Tibial nerve (tissue), 4 donors: ENCODE data around the gene PRXL2A. TPM values are rescaled to one million over a fixed set of nuclear protein-coding genes. Genes with fewer than 3 reads are reported as not detected.

ENCODE experiments used
- DNase-seq, 2 donors: peaks; one replicate each; pipeline ENCODE4 v3.0.0-alpha.2; 2019; ENCODE audit warnings: low spot score in 2 of 2
- H3K27ac ChIP-seq, 4 donors: fragments of 200-600 bp; sonication (generic) in 3 of 4; one replicate each; pipeline ENCODE4 v1.5.1; 2017 to 2019; ENCODE audit warnings: mild to moderate bottlenecking in 1 of 4
- H3K27me3 ChIP-seq, 2 donors: fragments of 200-600 bp; sonication (generic) in 1 of 2; one replicate each; pipeline versions ENCODE4 v1.5.1 to v1.6.0; 2017 to 2019
- H3K36me3 ChIP-seq, 3 donors: fragments of 200-600 bp; sonication (generic); one replicate each; pipeline ENCODE4 v1.5.1; 2018 to 2019
- H3K4me1 ChIP-seq, 4 donors: fragments of 200-600 bp; sonication (generic) in 3 of 4; one replicate each; pipeline ENCODE4 v1.5.1; 2017 to 2019
- H3K4me3 ChIP-seq, 4 donors: fragments of 200-600 bp; sonication (generic) in 3 of 4; one replicate each; pipeline ENCODE4 v1.5.1; 2017 to 2019; ENCODE audit warnings: mild to moderate bottlenecking in 1 of 4, moderate library complexity in 1 of 4
- H3K9me3 ChIP-seq, 4 donors: fragments of 200-600 bp; sonication (generic) in 3 of 4; one replicate each; pipeline ENCODE4 v1.5.1; 2017 to 2019
- EP300 ChIP-seq, 2 donors: sonication (generic); formaldehyde crosslinking; IDR thresholded peaks; one replicate each; pipeline ENCODE4 v1.6.1; 2017; ENCODE audit warnings: antibody characterized with exemption in 2 of 2, mild to moderate bottlenecking in 1 of 2
- POLR2A ChIP-seq, 2 donors: fragments of 450-650 bp; IDR thresholded peaks; one replicate each; pipeline ENCODE4 v1.6.1; 2017; ENCODE audit warnings: antibody characterized with exemption in 2 of 2, mild to moderate bottlenecking in 2 of 2, moderate library complexity in 2 of 2
- WGBS, 2 donors: methylation state at CpG; one replicate each; pipeline ENCODE4 v1.1.5; 2018; 5-methylcytosine and 5-hydroxymethylcytosine counted together
- total RNA-seq, 4 donors: library from RNA; depleted of rRNA; stranded (reverse); fragments of >200 nt; gene quantifications; one replicate each; pipeline ENCODE4 v1.1.0, GENCODE V29; 2016
- TF ChIP-seq, protein P1 (sequence below), 5 experiments: fragments of 200-600 bp in 3 of 5; fragments of 450-650 bp in 2 of 5; sonication (generic) in 3 of 5; IDR thresholded peaks; one replicate each; pipeline ENCODE4 v1.5.1; 2016 to 2019; ENCODE audit warnings: antibody characterized with exemption in 5 of 5, mild to moderate bottlenecking in 3 of 5, moderate library complexity in 2 of 5

The PRXL2A gene
- total RNA-seq, 4 donors from 2014 or later = 94.5 to 176 (median 128) TPM

DNA sequence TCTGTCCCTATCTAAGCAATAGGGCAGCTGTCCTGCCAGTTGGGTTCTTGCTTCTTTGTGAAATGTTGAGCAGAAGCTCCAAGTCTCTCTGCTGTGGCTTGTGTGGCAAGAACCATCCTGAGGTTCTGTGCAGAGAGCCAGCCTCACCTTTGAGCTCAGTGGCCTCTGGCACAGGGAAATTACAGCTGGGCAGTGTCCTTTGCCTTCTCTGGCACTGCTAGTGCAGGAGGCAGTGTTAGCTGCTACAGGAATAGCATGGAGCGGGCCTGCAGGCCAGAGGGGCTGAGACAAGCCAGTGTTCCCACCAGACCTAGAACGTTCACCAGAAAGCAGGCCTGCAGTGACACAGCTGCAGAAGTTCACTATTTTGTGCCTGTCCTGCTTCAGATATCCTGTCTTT is 1.8 kb downstream of the PRXL2A start:
- WGBS, 2 donors = 49 to 62% methylated on average over 2 of the region's 2 CpGs
- Histone ChIP-seq H3K36me3 (no peaks in the 10 kb centered on the region), H3K4me3 (peak overlapping the region in 1 of 4 donors; percentile 91), H3K27me3 (no peaks in the 10 kb centered on the region), H3K4me1 (peaks cover 0 to 79% (median 29%) of the 10 kb centered on the region in 4 donors), H3K9me3 (no peaks in the 10 kb centered on the region), H3K27ac (peak overlapping the region in 2 of 4 donors; percentile 79 to 94)
- no peak for DNase-seq
- TF ChIP-seq EP300 (IDR thresholded peaks at IDR 0.05) = no peak
- TF ChIP-seq POLR2A (IDR thresholded peaks at IDR 0.05) = no peak
- TF ChIP-seq, protein P1, sequence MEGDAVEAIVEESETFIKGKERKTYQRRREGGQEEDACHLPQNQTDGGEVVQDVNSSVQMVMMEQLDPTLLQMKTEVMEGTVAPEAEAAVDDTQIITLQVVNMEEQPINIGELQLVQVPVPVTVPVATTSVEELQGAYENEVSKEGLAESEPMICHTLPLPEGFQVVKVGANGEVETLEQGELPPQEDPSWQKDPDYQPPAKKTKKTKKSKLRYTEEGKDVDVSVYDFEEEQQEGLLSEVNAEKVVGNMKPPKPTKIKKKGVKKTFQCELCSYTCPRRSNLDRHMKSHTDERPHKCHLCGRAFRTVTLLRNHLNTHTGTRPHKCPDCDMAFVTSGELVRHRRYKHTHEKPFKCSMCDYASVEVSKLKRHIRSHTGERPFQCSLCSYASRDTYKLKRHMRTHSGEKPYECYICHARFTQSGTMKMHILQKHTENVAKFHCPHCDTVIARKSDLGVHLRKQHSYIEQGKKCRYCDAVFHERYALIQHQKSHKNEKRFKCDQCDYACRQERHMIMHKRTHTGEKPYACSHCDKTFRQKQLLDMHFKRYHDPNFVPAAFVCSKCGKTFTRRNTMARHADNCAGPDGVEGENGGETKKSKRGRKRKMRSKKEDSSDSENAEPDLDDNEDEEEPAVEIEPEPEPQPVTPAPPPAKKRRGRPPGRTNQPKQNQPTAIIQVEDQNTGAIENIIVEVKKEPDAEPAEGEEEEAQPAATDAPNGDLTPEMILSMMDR (IDR thresholded peaks at IDR 0.05) = no peak

DNA sequence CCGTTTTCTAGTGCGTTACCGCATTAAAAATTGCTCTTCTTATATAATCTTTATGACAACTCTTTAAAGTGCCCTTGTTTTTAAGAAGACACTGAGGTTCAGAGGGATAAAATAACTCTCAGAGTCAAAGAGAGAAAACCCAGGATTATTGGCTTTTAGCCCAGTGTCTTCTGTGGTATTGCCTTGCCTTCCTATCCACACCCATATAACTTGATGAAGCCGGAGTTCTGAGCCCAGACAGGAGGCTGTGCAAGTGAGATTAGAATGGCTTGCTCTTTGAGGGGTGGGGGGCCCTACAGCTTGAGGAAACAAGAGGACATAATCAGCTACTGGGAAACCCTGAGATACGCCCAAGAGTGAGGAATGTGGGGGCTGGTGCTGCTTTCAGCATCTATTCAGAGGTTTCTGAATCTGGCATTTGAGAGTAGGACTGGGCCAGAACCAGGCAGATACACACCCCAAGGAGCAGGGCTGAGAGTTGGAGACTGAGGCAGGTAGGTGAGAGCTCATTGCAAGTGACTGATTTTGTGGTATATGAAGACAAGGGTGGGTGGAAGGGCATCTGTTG is 2.3 kb downstream of the PRXL2A start:
- H3K4me1 ChIP-seq = peaks cover 0 to 84% (median 29%) of the 10 kb centered on the region in 4 donors
- no peak for TF ChIP-seq EP300 (IDR thresholded peaks at IDR 0.05)
- TF ChIP-seq, protein P1 (IDR thresholded peaks at IDR 0.05) = no peak
- TF ChIP-seq POLR2A (IDR thresholded peaks at IDR 0.05) = no peak
- 69 to 70% methylated on average over 5 of the region's 5 CpGs for WGBS, 2 donors
- H3K4me3 ChIP-seq = peak overlapping the region in 1 of 4 donors; percentile 91
- no peak for DNase-seq
- H3K9me3 ChIP-seq = no peaks in the 10 kb centered on the region
- H3K27me3 ChIP-seq = no peaks in the 10 kb centered on the region
- H3K27ac ChIP-seq = peak overlapping the region in 3 of 4 donors; percentile 2 to 94 (median 79)
- no peaks in the 10 kb centered on the region for H3K36me3 ChIP-seq

DNA sequence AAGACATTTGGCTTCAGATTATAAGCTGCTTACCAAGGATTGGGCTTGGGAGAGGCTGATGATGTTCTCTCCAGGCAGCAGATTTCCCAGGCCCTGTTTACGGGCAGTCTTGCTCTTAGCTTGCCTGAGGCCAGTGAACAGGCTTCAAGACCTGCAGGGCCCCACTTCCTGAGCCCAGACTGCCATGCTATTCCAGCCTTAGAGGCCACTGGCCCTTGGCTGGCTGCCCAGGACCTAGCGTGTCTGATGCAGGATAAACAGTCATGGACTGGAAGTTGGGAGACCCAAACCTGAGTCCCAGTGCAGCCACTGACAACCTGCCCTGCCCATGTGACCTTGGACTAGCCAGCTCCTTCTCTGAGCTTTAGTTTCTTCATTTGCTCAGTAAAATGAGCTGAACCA is 2.9 kb downstream of the PRXL2A start:
- no peaks in the 10 kb centered on the region for H3K27me3 ChIP-seq
- 45 to 55% methylated on average over 2 of the region's 2 CpGs for WGBS, 2 donors
- peaks cover 0 to 84% (median 34%) of the 10 kb centered on the region in 4 donors for H3K4me1 ChIP-seq

DNA sequence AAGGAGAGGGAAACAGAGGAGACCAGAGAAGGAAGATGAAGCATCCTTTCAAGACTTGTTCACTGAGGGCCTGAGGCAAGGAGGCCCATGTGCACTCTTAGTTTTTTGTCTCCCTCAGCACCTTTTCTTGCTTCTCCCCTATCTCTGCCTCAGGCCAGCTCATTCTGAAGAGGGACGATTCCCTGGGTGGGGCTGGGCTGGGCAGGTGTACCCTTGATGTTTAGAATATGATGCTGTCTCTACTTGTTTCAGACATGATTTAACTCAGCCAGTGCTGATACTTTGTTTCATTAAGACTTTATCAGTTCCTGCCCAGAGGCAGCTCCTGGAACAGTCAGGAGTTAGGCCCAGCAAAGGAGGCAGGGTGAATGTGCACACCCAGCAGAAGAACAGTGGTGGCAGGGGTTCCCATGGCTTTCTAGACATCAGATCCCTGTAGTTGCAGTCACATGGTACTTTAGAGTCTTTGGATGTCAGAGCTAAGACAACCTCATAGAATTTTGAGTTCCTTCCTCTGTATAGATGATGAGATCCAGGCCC is 3.4 kb downstream of the PRXL2A start:
- peaks cover 0 to 88% (median 36%) of the 10 kb centered on the region in 4 donors for H3K4me1 ChIP-seq
- no peak overlapping the region for H3K4me3 ChIP-seq
- H3K9me3 ChIP-seq = no peaks in the 10 kb centered on the region
- H3K27ac ChIP-seq = peak overlapping the region in 2 of 4 donors; percentile 81 to 94
- H3K27me3 ChIP-seq = no peaks in the 10 kb centered on the region
- TF ChIP-seq EP300 (IDR thresholded peaks at IDR 0.05) = no peak
- TF ChIP-seq, protein P1 (IDR thresholded peaks at IDR 0.05) = no peak
- TF ChIP-seq POLR2A (IDR thresholded peaks at IDR 0.05) = no peak
- DNase-seq = no peak
- WGBS, 2 donors = 91 to 100% methylated on average over 1 of the region's 1 CpG
- H3K36me3 ChIP-seq = no peaks in the 10 kb centered on the region

More for the DNA sequence above, 2.9 kb downstream of the PRXL2A start:
- TF ChIP-seq POLR2A (IDR thresholded peaks at IDR 0.05) (no peak), EP300 (IDR thresholded peaks at IDR 0.05) (no peak)
- TF ChIP-seq, protein P1 (IDR thresholded peaks at IDR 0.05) = no peak
- Histone ChIP-seq H3K27ac (peak overlapping the region in 3 of 4 donors; percentile 2 to 94 (median 81)), H3K36me3 (no peaks in the 10 kb centered on the region), H3K9me3 (no peaks in the 10 kb centered on the region), H3K4me3 (no peak overlapping the region)
- no peak for DNase-seq

DNA sequence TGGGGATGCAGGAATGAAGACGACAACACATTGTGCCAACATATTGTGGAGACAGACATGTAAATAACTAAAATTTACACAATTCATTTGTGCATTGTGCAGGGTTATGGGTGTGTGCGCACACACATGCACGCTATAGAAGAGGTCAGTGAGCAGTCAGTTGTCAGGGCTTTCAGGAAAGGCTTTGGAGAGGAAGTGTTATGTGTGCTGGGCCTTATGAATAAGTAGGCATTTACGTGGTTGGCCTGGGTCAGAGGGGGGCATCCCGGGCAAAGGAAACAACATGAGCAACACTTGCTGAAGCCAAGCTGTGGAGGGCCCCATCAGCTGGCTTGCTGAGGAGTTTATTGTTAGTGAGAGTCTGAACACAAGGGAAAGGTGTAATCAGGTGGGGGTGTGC is 4.1 kb downstream of the PRXL2A start:
- WGBS, 2 donors = 61 to 62% methylated on average over 5 of the region's 5 CpGs
- Histone ChIP-seq H3K4me3 (no peak overlapping the region), H3K36me3 (no peaks in the 10 kb centered on the region), H3K27me3 (no peaks in the 10 kb centered on the region), H3K27ac (peak overlapping the region in 2 of 4 donors; percentile 81 to 94), H3K4me1 (peaks cover 0 to 91% (median 35%) of the 10 kb centered on the region in 4 donors), H3K9me3 (no peaks in the 10 kb centered on the region)
- TF ChIP-seq, protein P1 (IDR thresholded peaks at IDR 0.05) = no peak
- TF ChIP-seq EP300 (IDR thresholded peaks at IDR 0.05) = peak in 1 of 2 donors; percentile 40
- DNase-seq = no peak
